LNCaP clone FGC (cell line): ENCODE data around the gene MACROH2A2.
A peak's percentile ranks its signal among the peaks of the same experiment; 100 is the strongest.

Source experiments
- DNase-seq: peaks from one replicate; pipeline ENCODE4 v3.0.0-alpha.2; 2011; ENCODE audit warnings: low read depth
- H3K4me3 ChIP-seq: 2 replicates; pipeline ENCODE4 v1.5.1; 2011; ENCODE audit warnings: mild to moderate bottlenecking, low read depth, low read length, control low read depth
- TF ChIP-seq, protein P1 (sequence below): IDR thresholded peaks from 2 replicates; pipeline ENCODE4 v1.5.1; 2012; ENCODE audit warnings: mild to moderate bottlenecking; ENCODE audit not compliant: control insufficient read depth, insufficient read depth; ENCODE audit errors: extremely low read depth

The MACROH2A2 gene

DNA sequence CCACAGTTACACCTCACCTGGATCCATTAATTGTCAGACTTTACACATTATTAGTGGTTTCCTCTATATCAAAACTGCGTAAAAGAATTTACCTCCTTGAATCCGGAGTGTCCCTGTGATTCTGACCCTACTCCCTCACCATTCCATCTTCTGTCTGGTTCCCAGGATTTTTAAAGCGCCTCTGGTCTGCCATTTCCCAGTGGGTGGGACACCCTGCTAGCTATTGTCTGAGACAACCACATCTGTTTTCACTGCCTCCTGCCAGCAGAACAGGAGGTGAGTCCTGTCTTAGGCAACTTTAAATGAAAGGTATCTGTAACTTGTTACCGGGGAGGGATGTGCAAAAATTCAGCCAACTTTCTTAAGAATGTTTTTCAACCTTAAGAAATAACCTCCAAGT lies 2.3 kb downstream of the MACROH2A2 start:
- H3K4me3 ChIP-seq = no peak overlapping the region
- DNase-seq = no peak
- TF ChIP-seq, protein P1, sequence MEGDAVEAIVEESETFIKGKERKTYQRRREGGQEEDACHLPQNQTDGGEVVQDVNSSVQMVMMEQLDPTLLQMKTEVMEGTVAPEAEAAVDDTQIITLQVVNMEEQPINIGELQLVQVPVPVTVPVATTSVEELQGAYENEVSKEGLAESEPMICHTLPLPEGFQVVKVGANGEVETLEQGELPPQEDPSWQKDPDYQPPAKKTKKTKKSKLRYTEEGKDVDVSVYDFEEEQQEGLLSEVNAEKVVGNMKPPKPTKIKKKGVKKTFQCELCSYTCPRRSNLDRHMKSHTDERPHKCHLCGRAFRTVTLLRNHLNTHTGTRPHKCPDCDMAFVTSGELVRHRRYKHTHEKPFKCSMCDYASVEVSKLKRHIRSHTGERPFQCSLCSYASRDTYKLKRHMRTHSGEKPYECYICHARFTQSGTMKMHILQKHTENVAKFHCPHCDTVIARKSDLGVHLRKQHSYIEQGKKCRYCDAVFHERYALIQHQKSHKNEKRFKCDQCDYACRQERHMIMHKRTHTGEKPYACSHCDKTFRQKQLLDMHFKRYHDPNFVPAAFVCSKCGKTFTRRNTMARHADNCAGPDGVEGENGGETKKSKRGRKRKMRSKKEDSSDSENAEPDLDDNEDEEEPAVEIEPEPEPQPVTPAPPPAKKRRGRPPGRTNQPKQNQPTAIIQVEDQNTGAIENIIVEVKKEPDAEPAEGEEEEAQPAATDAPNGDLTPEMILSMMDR = no peak

DNA sequence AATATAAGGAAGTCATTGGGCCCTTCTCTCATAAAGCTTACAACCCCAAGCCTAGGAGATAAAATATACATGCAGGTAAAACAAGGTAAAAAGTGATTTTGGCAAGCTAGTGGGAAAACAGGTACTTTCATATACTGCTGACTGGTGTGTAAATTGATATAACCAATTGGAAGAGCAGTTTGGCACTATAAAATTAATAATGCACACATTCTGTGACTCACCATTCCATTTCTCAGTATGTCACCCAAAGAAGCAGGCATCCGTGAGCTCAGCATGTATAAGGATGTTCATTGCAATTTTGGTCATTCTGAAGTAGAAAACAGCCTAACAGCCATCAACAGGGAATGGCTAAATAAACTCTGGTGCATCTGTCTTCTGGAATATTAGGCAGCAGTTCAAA lies 2.9 kb downstream of the MACROH2A2 start:
- peak; percentile 75 for DNase-seq
- TF ChIP-seq, protein P1 = no peak
- no peak overlapping the region for H3K4me3 ChIP-seq

DNA sequence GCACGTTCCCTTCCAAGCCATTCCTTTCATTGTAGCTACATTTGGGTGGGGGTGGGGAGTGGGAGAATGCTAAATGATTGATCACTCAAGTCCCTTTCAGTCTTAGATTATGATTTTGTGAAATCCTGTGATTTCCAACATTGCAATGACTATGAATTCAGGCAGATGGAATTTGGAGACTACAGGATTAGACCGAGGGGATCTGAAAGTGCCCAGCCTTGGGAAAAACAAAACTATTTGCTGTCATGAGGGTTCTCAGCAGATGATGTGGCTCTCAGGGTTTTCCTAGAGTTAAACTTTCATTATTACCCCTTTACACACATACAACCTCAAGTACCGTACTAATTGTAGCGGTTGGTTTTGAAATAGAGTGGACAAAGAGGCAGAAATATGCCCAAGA lies 4.7 kb downstream of the MACROH2A2 start:
- no peak overlapping the region for H3K4me3 ChIP-seq
- TF ChIP-seq, protein P1 = no peak
- no peak for DNase-seq

DNA sequence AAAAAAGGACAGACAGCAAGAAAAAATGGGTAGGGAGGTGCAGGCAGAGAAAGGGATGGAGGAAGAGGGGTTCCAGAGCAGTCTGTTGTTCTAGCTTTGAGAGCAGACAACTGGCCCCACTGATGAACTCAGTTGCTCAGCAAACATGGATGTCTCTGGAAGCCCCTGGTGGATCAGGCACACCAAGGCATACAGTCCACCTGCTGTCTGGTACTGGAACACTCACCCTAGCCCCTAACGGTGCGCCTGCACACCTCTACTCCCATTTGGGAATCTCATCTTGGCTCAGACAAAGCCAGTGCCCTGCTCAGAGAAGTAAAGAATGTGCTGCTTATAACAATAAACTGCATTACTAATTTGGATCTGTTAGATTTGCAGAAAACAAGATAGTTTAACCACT lies 7.7 kb downstream of the MACROH2A2 start:
- H3K4me3 ChIP-seq = no peak overlapping the region
- no peak for DNase-seq
- TF ChIP-seq, protein P1 = no peak

GRCh38 chr10:70063418-70064098 lies 10.9 kb downstream of the MACROH2A2 start:
- TF ChIP-seq, protein P1 = no peak
- H3K4me3 ChIP-seq = no peak overlapping the region
- no peak for DNase-seq

DNA sequence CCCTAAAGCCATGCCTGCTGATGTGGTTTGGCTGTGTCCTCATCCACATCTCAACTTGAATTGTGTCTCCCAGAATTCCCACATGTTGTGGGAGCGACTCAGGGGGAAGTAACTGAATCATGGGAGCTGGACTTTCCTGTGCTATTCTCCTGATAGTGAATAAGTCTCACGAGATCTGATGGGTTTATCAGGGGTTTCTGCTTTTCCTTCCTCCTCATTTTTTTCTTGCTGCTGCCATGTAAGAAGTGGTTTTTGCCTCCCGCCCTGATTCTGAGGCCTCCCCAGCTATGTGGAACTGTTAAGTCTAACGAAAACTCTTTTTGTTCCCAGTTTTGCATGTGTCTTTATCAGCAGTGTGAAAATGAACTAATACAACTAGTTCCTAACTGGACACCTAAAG lies 11.8 kb downstream of the MACROH2A2 start:
- no peak for DNase-seq
- TF ChIP-seq, protein P1 = no peak
- H3K4me3 ChIP-seq = no peak overlapping the region

- no peak for DNase-seq
- TF ChIP-seq, protein P1 = no peak
- no peak overlapping the region for H3K4me3 ChIP-seq
Observed at GRCh38 chr10:70066190-70066589, 13.5 kb downstream of the MACROH2A2 start.
